HS-5 (cell line): Measurements from ENCODE around the gene ZNF79.

Experiments
- DNase-seq: peaks from one replicate; pipeline ENCODE4 v3.0.0-alpha.2; 2012; ENCODE audit warnings: low read depth

ZNF79 gene

DNA sequence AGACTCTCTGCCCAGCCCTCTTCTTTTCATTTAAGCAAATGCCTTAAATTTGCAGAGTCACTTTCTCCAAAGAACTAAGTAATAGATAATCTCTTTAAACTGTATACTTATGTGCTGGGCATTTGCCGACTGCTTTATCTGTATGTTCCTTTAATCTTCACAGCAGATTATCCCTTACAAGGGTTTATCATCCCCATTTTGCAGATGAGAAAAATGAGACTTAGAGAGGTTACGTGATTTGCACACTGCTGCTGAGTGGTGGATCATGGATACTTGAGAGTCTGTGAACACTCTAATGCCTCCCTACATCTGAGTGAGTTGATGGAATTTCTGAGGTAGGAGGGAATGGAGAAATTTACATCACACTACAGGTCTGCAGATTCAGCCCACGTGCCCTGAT lies 4.2 kb downstream of the ZNF79 start:
- no peak for DNase-seq

DNA sequence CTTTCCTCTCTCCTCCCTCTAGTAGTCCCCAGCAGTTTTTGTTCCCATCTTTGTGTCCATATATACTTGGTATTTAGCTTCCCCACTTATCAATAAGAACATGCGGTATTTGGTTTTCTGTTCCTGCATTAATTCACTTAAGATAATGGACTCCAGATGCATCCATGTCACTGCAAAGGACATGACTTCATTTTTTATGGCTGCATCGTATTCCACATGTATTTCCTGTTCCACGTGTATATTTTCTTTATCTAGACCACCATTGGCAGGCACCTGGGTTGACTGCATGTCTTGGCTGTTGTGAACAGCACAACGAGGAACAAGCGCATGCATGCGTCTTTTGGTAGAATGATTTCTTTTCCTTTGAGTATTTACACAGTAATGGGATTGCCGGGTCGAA lies 6.2 kb downstream of the ZNF79 start:
- no peak for DNase-seq

DNA sequence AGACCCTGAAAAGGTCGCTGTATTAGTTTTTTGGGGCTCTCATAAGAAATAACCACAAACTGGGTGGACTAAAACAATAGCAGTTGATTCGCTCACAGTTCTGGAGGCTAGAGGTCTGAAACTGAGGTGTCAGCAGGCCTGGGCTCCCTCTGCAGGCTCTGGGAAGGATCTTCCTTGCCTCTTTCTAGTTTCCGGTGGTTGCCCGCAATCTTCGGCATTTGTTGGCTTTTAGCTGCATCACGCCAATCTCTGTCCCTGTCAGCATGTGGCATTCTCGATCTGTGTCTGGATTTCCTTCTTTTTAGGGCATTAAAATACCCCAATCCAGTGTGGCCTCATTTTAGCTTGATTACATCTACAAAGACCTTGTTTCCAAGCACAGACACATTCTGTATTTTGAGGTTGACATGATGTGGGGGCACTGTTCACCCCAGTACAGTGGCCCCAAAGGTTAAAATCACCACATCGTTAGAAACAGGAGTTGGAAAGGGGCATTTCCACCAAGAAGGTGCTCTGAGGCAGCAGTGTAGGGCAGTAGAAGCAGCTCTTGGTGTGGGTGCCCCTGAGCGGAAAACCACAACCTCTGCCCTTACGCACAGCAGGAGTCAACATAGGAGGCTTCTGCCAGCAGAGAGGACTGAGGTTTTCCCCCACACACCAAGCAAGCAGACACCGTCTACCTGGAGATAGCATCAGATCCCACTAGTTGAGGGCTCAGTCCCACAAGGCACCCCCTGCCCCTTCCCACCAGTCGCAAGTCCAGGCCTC lies 13.5 kb downstream of the ZNF79 start:
- no peak for DNase-seq

GRCh38 chr9:127438394-127438793 lies 14.2 kb downstream of the ZNF79 start:
- no peak for DNase-seq

DNA sequence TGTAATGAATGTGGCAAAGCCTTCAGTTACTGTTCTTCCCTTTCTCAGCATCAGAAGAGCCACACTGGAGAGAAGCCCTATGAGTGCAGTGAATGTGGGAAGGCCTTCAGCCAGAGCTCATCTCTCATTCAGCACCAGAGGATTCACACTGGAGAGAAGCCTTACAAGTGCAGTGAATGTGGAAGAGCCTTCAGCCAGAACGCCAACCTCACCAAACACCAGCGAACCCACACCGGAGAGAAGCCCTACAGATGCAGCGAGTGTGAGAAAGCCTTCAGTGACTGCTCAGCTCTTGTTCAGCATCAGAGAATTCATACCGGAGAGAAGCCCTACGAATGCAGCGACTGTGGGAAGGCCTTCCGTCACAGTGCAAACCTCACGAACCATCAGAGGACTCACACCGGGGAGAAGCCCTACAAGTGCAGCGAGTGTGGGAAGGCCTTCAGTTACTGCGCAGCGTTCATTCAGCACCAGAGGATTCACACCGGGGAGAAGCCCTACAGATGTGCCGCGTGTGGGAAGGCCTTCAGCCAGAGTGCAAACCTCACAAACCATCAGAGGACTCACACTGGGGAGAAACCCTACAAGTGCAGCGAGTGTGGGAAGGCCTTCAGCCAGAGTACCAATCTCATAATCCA lies 20.2 kb downstream of the ZNF79 start:
- DNase-seq: no peak

DNA sequence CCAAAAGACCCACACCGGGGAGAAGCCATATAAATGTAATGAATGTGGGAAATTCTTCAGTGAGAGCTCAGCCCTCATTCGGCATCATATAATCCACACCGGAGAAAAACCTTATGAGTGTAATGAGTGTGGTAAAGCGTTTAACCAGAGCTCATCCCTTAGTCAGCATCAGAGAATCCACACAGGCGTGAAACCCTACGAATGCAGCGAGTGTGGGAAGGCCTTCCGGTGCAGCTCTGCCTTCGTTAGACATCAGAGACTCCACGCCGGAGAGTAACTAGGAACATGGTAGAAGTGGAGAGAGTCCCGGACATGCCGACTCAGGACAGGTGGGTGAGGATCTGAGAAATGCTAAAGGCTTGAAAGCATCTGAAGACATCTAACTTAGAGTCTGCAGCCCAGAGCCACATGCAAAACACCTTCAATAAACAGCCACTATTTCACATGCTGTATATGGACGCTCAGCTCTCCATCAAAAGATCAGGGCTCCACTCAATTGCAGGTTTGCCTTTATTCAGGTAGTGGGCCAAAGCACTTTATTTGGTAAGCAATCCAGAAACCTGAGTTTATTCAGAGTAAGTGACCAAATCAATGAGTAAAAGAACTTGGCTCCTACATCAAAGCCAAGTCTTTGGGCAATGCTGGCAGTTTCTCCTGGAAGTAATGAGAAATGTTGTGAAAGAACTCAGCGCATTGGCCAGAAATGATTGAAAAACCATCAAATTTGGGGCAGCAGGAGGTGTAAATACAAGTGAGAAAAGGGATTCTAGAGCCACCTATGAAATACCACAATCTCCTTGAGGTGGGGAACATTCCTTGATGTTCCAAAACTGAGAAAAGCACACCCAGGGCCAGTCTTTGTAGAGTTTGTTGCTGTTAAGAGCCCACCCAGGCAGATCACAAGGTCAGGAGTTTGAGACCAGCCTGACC lies 21.0 kb downstream of the ZNF79 start:
- no peak for DNase-seq

DNA sequence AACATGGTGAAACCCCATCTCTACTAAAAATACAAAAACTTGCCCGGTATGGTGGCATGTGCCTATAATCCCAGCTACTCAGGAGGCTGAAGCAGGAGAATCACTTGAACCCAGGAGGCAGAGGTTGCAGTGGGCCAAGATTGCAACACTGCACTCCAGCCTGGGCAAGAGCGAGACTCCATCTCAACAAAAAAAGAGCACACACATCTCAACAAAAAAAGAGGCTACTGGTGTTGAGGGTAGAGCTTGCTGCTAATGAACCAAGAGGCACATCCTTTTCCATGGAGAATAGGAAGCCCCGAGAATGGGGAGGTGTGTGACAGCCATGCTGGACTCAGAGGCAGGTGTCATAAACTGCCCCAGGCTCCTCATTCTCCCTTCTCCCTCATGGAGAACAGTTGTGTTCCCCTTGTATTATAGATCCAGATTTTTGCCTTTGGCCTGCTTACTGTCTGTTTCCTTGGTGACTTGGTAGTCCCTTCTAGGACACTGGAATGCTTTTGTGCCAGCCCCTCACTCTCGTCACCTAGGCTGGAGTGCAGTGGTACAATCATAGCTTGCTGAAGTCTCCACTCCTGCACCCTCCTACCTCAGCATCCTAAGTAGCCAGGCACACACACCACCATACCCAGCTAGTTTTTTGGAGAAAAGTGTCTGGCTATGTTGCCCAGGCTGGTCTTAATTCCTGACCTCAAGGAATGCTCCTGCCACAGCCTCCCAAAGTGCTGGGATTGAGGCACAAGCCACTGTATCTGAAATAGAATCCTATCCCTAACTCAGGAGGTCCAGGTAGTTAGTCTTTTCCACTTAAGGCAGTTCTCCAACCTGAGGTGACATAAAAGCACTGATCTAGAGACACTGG lies 21.9 kb downstream of the ZNF79 start:
- no peak for DNase-seq

- no peak for DNase-seq
These were observed 22.7 kb downstream of the ZNF79 start for GRCh38 chr9:127446713-127447415.

DNA sequence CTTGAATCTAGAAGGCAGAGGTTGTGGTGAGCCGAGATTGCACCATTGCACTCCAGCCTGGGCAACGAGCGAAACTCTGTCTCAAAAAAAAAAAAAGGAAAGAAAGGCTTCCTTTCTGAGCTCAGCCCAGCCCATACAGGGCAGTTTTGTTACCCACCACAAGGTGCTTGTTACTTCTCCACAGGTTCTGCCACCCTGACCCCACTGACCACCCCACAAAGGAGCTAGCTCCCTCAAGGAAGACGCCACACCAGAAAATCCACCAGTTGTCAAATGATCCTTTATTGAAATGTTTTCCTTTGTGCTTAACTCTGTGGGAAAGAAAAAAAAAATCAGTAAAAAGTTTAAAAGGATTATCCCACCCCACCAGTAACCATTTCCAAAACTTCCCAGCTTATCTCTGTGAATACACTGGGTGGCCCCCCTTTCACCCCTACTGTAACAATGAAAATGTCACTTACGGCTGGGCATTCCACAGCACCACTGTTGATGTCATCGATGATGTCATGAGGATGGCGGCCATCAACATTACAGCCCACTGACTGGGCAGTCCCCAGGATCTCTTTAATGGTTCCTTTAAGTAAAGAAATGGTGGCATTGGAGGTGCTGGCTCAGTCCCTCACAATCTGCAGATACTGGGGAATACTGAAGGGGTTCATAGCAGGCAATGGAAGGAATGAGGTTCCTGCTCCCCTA lies 23.4 kb downstream of the ZNF79 start:
- DNase-seq: no peak

- no peak for DNase-seq
These were observed 24.1 kb downstream of the ZNF79 start for GRCh38 chr9:127448112-127448805.

- no peak for DNase-seq
These were observed 25.3 kb downstream of the ZNF79 start for GRCh38 chr9:127449332-127449966.

DNA sequence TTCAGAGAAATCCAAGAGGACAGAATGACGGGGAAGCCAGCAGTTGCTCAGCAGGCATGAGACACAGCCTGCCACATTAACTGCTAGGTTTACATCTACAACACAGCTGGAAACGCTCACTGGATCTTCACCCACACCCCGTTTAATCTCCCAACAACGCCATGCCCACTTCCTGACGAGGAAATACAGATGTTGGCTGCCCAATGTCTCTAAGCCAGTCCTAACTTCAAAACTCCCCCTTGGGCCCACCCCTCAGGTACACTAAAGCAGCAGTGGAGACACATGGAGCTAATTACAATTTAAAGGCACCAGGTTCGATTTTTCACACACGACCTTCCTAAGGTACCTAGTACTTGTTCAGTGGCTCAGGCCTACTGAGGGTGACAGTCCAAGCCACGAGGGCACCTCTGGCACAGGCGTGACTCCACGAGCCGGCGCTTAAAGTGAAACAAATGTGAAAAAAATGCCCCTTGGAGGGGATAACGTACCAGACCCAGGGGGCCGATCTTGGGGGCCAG lies 26.1 kb downstream of the ZNF79 start:
- no peak for DNase-seq

- peak; percentile 87 for DNase-seq
These were observed 26.8 kb downstream of the ZNF79 start, which contains the start of the genes LRSAM1 and RPL12 for GRCh38 chr9:127450830-127451607. LRSAM1 (plus strand) TSS chr9:127451510; CDS start chr9:127454528, 3,018 bp downstream. RPL12 (minus strand) TSS chr9:127451406; CDS start chr9:127451317, 89 bp downstream.

GRCh38 chr9:127451608-127451857 lies 27.4 kb downstream of the ZNF79 start:
- DNase-seq: no peak

GRCh38 chr9:127451858-127452656 lies 27.9 kb downstream of the ZNF79 start:
- no peak for DNase-seq

DNA sequence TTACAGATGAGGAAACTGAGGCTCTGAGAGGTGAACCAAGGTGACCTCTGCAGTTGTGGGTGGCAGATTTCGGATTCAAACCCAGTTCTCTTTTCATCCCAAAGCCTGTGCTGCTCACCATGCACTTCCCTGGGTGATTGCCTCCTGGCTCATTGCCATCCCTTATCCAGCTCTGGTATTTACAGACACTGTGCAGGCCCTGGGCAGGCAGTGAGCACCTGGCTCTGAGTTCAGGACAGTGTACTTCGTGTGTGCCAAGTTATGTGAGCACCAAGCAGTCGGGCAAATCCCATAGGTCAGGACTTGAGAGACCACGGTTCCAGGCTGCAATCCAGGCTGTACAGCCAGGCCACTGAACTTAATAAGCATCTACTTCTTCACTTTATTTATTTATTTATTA lies 28.5 kb downstream of the ZNF79 start:
- no peak for DNase-seq

GRCh38 chr9:127455324-127455992 lies 31.3 kb downstream of the ZNF79 start:
- DNase-seq: no peak
